Measurements from ENCODE around the gene SUFU. TPM values are rescaled to one million over a fixed set of nuclear protein-coding genes. Genes with fewer than 3 reads are reported as not detected.
"Not testable (repeated sequence)": the region's sequence is repeated elsewhere in the genome, so short reads cannot be mapped to it uniquely, and the experiment has no call there.

SUFU gene
- total and polyA plus RNA-seq, 2 donors (not counting 1 experiment from before 2014, with no cell fraction given), result 4.8 to 13.3 TPM

DNA sequence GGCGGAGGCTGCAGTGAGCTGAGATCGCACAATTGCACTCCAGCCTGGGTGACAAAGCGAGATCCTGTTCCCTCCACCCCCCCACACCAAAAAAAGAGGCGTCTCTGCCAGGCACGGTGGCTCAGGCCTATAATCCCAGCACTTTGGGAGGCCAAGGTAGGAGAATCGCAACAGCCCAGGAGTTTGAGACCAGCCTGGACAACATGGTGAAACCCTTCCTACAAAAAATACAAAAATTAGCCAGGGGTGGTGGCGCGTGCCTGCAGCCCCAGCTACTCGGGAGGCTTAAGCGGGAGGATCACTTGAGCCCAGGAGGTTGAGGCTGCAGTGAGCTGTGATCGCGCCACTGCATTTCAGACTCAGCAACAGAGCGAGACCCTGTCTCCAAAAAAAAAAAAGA is 3.1 kb upstream of the SUFU start:
- not testable (repeated sequence) for DNase-seq; H2AFZ ChIP-seq (ENCODE audit: insufficient read depth, low read depth, low read length, poor library complexity, severe bottlenecking); H3K27me3 Mint-ChIP-seq; H3K27ac Mint-ChIP-seq; H3K4me3 ChIP-seq (ENCODE audit: control extremely low read depth in 1 of 5, extremely low read depth in 1 of 5, insufficient read depth in 1 of 5, low read depth in 2 of 5, low read length in 4 of 5); H3K4me3 Mint-ChIP-seq; H3K9ac ChIP-seq (ENCODE audit: low read length); H3K9me3 ChIP-seq (ENCODE audit: control extremely low read depth in 1 of 3, control insufficient read depth in 2 of 3, insufficient read depth in 1 of 3, low read length in 2 of 3); H3K36me3 ChIP-seq (replicated peaks in 1 of 2; ENCODE audit: control extremely low read depth in 1 of 2, control insufficient read depth in 1 of 2, extremely low read depth in 1 of 2, insufficient read depth in 2 of 2, low read length in 1 of 2); H3K27me3 ChIP-seq (replicated peaks in 1 of 4; ENCODE audit: control extremely low read depth in 1 of 4, control insufficient read depth in 3 of 4, insufficient read depth in 4 of 4, low read length in 3 of 4); ATAC-seq (ENCODE audit: low read depth); H3K9me3 Mint-ChIP-seq (ENCODE audit: insufficient read depth)
- H3K4me1 Mint-ChIP-seq, result peaks cover 21% of the 10 kb centered on the region
- 100% methylated on average over 12 of the region's 13 CpGs for WGBS (ENCODE audit: insufficient coverage)
- H4K20me1 ChIP-seq (ENCODE audit: control insufficient read depth, insufficient read depth, low read length, poor library complexity, severe bottlenecking), result peaks cover 48% of the 10 kb centered on the region
- H3K79me2 ChIP-seq (ENCODE audit: control insufficient read depth, insufficient read depth, low read length), result peaks cover 79% of the 10 kb centered on the region
- peaks cover 24 to 28% of the 10 kb centered on the region in 2 donors for H3K4me1 ChIP-seq (ENCODE audit: control insufficient read depth in 2 of 2, insufficient read depth in 2 of 2, low read length in 2 of 2)
- intact Hi-C loops (cut with micrococcal nuclease), result loop anchor here (5.0 kb wide), 3 partner anchors 273 to 692 kb away; partner anchors contain the start of genes ELOVL3 and NT5C2
- H3K27ac ChIP-seq (ENCODE audit: low read length in 2 of 2), result peak overlapping the region in 1 of 2 donors; percentile 77
- ChIA-PET POLR2A (interaction anchor here (0.9 kb wide), 1 partner anchor 64 kb away, joined by 3 read pairs; no protein-coding TSS in a partner anchor), CTCF (interaction anchor here (0.6 to 7.8 kb wide), 6 partner anchors 39 to 331 kb away, joined by 3 to 110 read pairs (median 4); no protein-coding TSS in a partner anchor)
- peak overlapping the region; percentile 100 for H3K4me2 ChIP-seq (replicated peaks; ENCODE audit: low read depth, low read length, poor library complexity, severe bottlenecking)

DNA sequence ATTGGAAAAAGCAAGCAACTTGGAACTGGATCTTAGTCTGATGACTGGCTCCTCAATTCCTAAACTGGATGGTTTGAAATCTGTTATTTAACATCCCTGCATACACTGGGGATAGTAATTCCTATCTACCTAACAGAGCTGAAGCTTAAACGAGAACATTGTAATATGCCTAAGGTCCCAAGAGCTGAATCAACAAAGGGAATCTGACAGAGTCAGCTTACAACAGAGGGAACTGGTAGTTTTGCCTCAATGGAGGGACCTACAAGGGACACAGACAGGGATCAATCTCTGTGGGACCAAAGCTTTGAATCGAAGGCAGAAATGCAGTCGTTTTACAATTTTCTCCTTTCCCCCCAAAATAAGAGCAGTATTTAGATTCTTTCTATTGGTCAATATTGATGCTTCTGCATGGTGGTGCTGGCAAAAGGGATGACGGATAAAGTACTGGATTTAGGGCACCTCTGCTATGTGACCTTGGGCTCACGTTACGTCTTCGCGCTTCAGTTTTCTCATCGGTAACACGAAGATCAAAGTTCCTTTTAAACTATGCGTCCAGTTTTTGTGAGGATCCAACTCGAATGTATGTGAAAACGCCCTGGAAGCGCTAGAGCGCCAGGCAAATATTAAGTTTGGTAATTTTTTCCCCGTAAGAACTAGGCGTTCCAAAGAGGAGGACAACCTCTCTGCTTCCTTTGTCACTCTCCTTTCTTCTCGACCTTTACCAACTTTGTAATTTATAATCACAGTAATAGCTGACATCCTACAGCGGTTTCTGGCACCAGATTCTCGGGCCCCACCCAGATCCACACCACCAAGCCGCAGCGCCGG is 2.4 kb upstream of the SUFU start:
- peak overlapping the region; percentile 86 to 99 (median 92) for H3K4me3 ChIP-seq (ENCODE audit: control extremely low read depth in 1 of 5, extremely low read depth in 1 of 5, insufficient read depth in 1 of 5, low read depth in 2 of 5, low read length in 4 of 5)
- TF ChIP-seq CTCF (IDR thresholded peaks at IDR 0.05) (no peak), EZH2 (IDR thresholded peaks at IDR 0.05; ENCODE audit: borderline replicate concordance, insufficient read depth, low read depth, low read length, poor library complexity, severe bottlenecking) (no peak)
- no peaks in the 10 kb centered on the region for H3K9me3 ChIP-seq (ENCODE audit: control extremely low read depth in 1 of 3, control insufficient read depth in 2 of 3, insufficient read depth in 1 of 3, low read length in 2 of 3)
- peaks cover 25% of the 10 kb centered on the region for H3K4me1 Mint-ChIP-seq
- no peaks in the 10 kb centered on the region for H3K27me3 ChIP-seq (replicated peaks in 1 of 4; ENCODE audit: control extremely low read depth in 1 of 4, control insufficient read depth in 3 of 4, insufficient read depth in 4 of 4, low read length in 3 of 4)
- peak overlapping the region; percentile 91 for H3K9ac ChIP-seq (ENCODE audit: low read length)
- peaks cover 77% of the 10 kb centered on the region for H3K79me2 ChIP-seq (ENCODE audit: control insufficient read depth, insufficient read depth, low read length)
- peaks cover 41% of the 10 kb centered on the region for H4K20me1 ChIP-seq (ENCODE audit: control insufficient read depth, insufficient read depth, low read length, poor library complexity, severe bottlenecking)
- peak overlapping the region; percentile 50 to 77 for H3K27ac ChIP-seq (ENCODE audit: low read length in 2 of 2)
- CTCF ChIA-PET, result interaction anchor here (0.6 to 7.8 kb wide), 7 partner anchors 10 to 332 kb away, joined by 3 to 110 read pairs (median 4); no protein-coding TSS in a partner anchor
- H3K27ac Mint-ChIP-seq, result no peak overlapping the region
- no peak overlapping the region for H3K4me3 Mint-ChIP-seq
- 3% methylated on average over 19 of the region's 23 CpGs for WGBS (ENCODE audit: insufficient coverage)
- intact Hi-C loops (cut with micrococcal nuclease), result loop anchor here (1.0 to 5.0 kb wide), 15 partner anchors 22 to 1589 kb away; partner anchors contain the start of genes ARL3, CUEDC2, ELOVL3 and NT5C2
- DNase-seq, result no peak
- no peak for ATAC-seq (ENCODE audit: low read depth)
- peak overlapping the region; percentile 94 for H2AFZ ChIP-seq (ENCODE audit: insufficient read depth, low read depth, low read length, poor library complexity, severe bottlenecking)
- H3K9me3 Mint-ChIP-seq (ENCODE audit: insufficient read depth), result no peaks in the 10 kb centered on the region
- H3K27me3 Mint-ChIP-seq, result no peaks in the 10 kb centered on the region
- peaks cover 24 to 28% of the 10 kb centered on the region in 2 donors for H3K4me1 ChIP-seq (ENCODE audit: control insufficient read depth in 2 of 2, insufficient read depth in 2 of 2, low read length in 2 of 2)
- H3K36me3 ChIP-seq (replicated peaks in 1 of 2; ENCODE audit: control extremely low read depth in 1 of 2, control insufficient read depth in 1 of 2, extremely low read depth in 1 of 2, insufficient read depth in 2 of 2, low read length in 1 of 2), result peaks cover 0 to 3% of the 10 kb centered on the region in 2 experiments
- H3K4me2 ChIP-seq (replicated peaks; ENCODE audit: low read depth, low read length, poor library complexity, severe bottlenecking), result peak overlapping the region; percentile 100
- POLR2A ChIA-PET, result interaction anchor here (0.9 kb wide), 1 partner anchor 63 kb away, joined by 3 read pairs; no protein-coding TSS in a partner anchor

All from B cell (primary cell).